Head of caudate nucleus (tissue), 42 donors: Measurements from ENCODE around the gene ZNF827.

Experiments
- DNase-seq, 42 donors: peaks; one replicate each; pipeline versions ENCODE4 v3.0.0 to v3.0.0-alpha.2; 2020 to 2021; ENCODE audit warnings: mixed read lengths in 7 of 42
- intact Hi-C: fragments of 100-400 bp; cut with DNase I; formaldehyde crosslinking; loops from one replicate; pipeline ENCODE4 v1.15.0; 2022

ZNF827 gene

GRCh38 chr4:145819101-145819852 lies 119.3 kb downstream of the ZNF827 start:
- intact Hi-C loops, result no loop called here

DNA sequence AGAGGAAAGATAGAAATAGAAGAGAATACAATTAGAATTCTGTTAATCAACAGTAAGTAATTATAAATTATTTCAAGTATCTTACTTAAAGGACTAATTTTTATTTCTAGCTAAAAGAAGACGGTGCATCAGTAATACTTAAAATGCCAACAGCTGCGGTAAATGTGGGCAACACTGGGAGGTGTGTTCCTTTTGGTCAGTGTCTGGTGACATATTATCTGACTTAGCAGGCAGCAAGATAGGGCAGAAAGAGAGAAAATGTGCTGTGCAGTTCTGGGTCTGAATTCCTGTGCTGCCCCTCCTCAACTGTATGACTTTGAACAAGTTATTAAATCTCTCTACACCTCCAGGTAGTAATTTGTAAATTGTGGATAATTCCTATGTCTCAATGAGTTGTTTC lies 120.6 kb downstream of the ZNF827 start:
- no peak for DNase-seq
- intact Hi-C loops, result no loop called here

More at GRCh38 chr4:145819101-145819852, 119.3 kb downstream of the ZNF827 start:
- DNase-seq, result no peak

DNA sequence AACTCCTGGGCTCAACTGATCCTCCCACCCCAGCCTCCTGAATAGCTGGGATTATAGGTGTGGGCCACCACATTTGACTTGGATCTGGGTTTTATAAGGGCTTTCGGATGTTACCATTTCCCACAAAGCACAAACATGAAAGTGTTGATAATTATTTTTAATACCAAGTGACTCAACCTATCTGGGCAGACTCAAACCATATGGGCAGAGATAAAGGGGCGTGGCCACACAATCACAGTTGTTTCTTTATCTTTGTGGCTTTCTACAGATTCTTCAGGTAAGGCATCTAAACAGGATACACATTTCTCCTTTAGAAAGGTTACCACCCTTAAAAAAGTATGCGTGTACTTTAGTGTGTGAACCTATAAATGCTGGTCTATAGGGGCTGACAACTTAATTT lies 122.5 kb downstream of the ZNF827 start:
- DNase-seq, result no peak
- intact Hi-C loops, result no loop called here

GRCh38 chr4:145815626-145816025 lies 123.0 kb downstream of the ZNF827 start:
- intact Hi-C loops, result no loop called here
- no peak for DNase-seq

DNA sequence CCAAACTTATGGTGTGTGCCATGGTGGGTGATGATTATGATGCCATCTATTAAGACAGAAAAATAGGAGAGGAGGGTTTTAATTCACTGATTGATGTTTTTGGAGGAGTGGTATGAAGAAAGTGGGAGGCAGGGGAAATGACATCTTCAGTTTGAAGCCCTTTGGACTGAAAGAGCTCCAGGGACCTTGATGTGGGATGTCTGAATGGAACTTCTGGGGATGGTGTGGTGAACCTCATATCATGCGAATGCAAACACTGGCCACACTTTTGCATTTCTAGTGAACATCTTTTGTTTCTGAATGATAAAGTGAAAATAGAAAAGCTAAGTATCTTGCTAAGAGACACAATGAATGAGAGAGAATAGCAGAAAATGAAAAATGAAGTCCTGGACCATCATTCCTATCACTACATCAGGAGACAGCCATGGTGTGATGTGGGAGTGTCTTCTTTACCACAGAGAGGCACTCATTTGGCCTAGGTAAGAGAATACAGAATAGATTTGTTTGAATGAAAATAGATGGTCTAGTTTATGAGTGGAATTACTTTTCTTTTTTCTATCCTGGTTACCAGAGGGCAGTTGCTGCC lies 123.5 kb downstream of the ZNF827 start:
- no peak for DNase-seq
- intact Hi-C loops, result no loop called here

- DNase-seq, result no peak
- intact Hi-C loops, result no loop called here
Measured at GRCh38 chr4:145814246-145814645, 124.4 kb downstream of the ZNF827 start.

DNA sequence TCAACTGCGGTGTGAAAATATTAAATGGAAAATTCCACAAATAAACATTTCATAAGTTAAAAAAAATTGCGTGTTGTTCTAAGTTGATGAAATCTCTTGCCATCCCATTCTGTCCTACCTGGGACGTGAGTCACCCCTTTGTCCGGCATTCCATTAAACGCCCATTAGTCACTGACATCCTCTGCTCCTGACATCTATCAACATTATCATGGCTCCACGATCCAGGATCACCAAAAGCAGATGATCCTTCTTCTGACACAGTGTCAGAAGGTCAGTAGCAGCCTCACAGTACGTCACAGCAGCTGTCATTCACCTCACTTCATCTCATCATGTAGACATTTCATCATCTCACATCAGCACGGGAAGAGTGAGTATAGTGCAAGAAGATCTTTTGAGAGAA lies 125.7 kb downstream of the ZNF827 start:
- intact Hi-C loops, result no loop called here
- DNase-seq, result no peak

DNA sequence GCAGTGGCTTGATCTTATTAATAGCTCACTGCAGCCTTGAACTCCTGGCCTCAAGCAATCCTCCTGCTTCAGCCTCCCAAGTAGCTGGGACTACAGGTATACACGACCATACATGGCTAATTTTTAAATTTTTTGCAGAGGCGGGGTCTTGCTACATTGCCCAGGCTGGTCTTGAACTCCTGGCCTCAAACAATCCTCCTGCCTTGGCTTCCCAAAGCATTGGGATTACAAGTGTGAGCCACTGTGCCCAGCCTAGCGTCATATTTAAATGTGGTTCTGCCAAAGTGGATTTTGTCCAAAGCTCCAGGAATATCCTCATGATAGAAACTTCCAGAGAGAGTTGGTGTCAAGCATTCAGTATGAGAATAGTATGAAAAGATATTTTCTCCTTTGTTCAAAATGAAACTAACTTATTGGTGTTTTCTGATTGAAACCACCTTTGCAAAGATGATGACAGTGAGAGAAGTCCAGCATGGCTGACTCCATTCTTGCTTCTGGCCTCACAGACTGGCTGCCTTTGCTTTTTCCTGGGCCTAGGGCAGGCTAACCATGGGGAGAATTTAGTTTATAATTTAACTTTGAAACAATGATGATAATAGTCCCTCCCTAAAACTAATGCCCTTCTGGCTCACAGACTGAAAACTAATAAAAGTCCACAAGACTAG lies 129.6 kb downstream of the ZNF827 start:
- intact Hi-C loops, result no loop called here
- no peak for DNase-seq

DNA sequence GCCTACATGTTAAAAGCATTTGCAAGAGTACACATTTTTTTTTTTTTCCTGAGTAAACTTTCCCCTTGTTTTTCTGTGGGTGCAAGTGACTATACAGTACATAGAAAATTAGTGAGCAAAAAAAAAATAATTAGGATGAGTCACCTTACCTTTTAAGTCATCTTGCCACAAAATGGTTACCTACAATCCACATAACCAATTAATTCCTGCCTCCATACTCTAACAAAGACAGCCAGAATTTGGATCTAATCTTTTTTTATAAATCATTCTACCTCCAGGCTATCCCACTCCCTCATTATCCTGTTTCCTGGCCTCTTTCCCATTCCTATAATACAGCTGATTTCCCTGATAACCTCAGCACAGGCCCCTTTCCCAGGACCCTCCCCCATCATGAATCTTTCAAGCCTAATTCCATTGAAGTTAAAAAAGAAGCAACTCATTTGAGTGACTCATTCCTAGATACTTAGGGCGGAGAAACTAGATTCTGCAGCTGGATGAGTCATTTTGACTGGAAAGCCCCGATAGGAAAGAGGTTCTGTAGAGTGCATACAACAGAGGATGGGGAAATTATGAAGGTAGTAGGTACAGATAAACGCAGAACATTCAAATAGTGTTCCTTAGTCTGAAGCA lies 130.5 kb downstream of the ZNF827 start:
- peak in 17 of 42 donors; percentile 7 to 73 (median 38) for DNase-seq
- intact Hi-C loops, result no loop called here

DNA sequence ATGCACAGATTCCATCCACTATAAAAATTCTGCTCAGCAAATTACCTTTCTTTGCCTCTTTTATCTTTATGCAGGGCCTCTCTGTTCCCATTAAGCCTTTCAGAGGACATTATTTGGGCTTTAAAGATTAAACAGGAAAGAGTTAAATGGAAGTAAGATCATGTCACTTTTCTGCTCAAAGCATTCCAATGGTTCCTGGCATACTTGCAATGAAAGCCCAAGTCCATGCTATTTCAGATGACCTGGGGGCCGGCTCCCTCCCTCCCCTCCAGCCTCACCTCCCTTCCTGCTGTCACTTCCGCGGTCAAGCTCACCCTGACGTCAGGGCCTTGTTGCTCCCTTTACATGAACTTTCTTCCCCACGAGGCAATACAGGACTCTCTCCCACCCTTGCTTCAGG lies 133.1 kb downstream of the ZNF827 start:
- no peak for DNase-seq
- intact Hi-C loops, result no loop called here

GRCh38 chr4:145804116-145804515 lies 134.5 kb downstream of the ZNF827 start:
- no peak for DNase-seq
- intact Hi-C loops, result no loop called here

- no peak for DNase-seq
- intact Hi-C loops, result no loop called here
Measured at GRCh38 chr4:145799223-145799622, 139.4 kb downstream of the ZNF827 start.

DNA sequence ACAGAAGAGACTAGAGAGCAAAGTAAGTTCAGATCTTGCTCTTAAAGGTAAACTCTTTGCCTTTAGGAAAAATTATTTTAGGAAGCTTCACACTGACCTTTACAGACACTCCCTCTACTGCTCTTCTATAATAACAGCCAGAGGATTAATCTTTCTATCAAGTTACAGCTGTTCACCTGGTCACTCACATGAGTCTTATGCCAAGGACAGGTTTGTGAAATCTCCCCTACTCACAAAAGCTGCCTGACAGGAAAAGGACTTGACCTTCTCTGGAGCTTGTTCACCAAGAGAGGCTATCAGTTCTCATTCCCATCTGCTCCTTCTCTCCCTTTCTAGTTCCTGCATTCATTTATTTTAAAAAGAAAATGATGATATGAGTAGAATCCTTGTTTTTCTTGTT lies 141.3 kb downstream of the ZNF827 start:
- intact Hi-C loops, result no loop called here
- DNase-seq, result no peak

DNA sequence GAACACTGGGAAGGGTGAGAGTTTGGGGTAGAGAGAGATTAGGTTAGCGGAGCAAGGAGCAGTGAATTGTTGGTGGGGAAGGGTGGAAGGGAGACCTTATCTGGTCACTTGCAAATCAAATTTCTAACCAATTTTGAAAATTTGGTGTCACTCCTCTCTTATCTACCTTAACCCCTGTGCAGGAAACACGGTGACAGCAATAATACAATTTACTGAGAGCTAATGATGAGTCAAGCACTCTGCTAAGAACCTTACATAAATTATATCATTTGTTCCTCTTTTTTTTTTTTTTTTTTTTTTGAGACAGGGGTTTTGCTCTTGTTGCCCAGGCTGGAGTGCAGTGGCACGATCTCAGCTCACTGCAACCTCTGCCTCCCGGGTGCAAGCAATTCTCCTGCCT lies 142.3 kb downstream of the ZNF827 start:
- intact Hi-C loops, result no loop called here
- DNase-seq, result no peak

DNA sequence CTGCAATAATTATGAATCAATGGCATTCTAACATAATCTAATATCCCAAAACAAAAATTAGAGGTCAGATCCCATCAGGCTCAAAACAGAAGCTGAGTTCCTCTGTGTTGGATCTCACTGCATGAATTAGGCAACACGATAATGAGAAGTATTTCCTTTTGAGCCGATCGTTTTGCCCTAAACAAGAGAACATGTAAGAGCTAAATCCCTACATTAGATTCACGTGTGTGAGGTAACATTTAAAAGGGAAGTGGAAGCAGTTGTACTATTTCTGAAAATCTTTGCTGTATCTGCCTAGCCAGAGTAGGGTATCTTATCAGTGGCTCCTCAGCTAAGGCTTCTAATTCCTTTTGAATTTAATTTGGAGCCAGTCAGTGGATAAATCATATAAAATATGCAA lies 143.1 kb downstream of the ZNF827 start:
- intact Hi-C loops, result no loop called here
- DNase-seq, result no peak

- DNase-seq, result no peak
- intact Hi-C loops, result no loop called here
Measured at GRCh38 chr4:145792429-145792828, 146.2 kb downstream of the ZNF827 start.

- intact Hi-C loops, result no loop called here
- DNase-seq, result no peak
Measured at GRCh38 chr4:145791988-145792387, 146.6 kb downstream of the ZNF827 start.

- no peak for DNase-seq
- intact Hi-C loops, result no loop called here
Measured at GRCh38 chr4:145788755-145789154, 149.9 kb downstream of the ZNF827 start.

DNA sequence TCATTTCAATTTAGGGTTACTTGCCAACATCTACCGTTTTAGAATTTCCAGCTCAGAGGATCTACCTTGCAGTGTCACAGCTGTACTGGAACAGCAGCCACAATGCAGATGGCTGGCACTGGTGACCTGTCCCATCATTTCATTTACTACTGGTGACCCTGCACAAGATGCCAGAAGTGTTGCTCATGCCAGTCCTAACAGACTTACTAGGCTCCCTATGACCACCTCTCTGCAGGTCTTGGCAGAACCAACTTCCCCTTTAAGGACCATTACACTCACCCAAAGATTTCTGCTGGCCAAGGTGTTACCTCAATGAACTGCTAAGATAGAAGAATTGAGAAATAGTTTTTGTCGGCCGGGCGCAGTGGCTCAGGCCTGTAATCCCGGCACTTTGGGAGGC lies 151.8 kb downstream of the ZNF827 start:
- intact Hi-C loops, result no loop called here
- no peak for DNase-seq

- DNase-seq, result no peak
- intact Hi-C loops, result no loop called here
Measured at GRCh38 chr4:145786261-145786660, 152.4 kb downstream of the ZNF827 start.
